ENCODE measurements around the gene CCDC40. TPM values are rescaled to one million over a fixed set of nuclear protein-coding genes. Genes with fewer than 3 reads are reported as not detected.

Gene CCDC40
- total and polyA plus RNA-seq, 2 of the 13 experiments (the other 11 are each of a cell fraction or from before 2014, with no cell fraction given) = 4.1 to 5.5 TPM

- TF ChIP-seq ARID2 (CRISPR knock-in tag; IDR thresholded peaks at IDR 0.05; ENCODE audit: borderline replicate concordance) (peak; percentile 87), NFIC (IDR thresholded peaks at IDR 0.05; ENCODE audit: low read length) (no peak), PHF20 (CRISPR knock-in tag; IDR thresholded peaks at IDR 0.05) (peak; percentile 83), ESRRA (CRISPR knock-in tag; IDR thresholded peaks at IDR 0.05; ENCODE audit: low read depth) (peak; percentile 82), IRF2 (CRISPR knock-in tag; IDR thresholded peaks at IDR 0.05) (peak; percentile 87), NBN (conservative IDR thresholded peaks at IDR 0.05) (no peak), SOX5 (CRISPR knock-in tag; IDR thresholded peaks at IDR 0.05; ENCODE audit: borderline replicate concordance) (peak; percentile 78), NR2C2 (CRISPR knock-in tag; IDR thresholded peaks at IDR 0.05; ENCODE audit: borderline replicate concordance) (peak; percentile 82), TFDP2 (CRISPR knock-in tag; IDR thresholded peaks at IDR 0.05) (peak; percentile 90), ZNF546 (CRISPR knock-in tag; conservative IDR thresholded peaks at IDR 0.05) (peak; percentile 89), ZNF260 (CRISPR knock-in tag; IDR thresholded peaks at IDR 0.05; ENCODE audit: borderline replicate concordance, low read depth) (no peak), CREB1 (IDR thresholded peaks at IDR 0.05) (peak; percentile 92), CREB1 (CRISPR knock-in tag; IDR thresholded peaks at IDR 0.05) (peak; percentile 43; the same call in 1 of the 2 replicates), ZBTB3 (CRISPR knock-in tag; IDR thresholded peaks at IDR 0.05; ENCODE audit: borderline replicate concordance, low read depth) (peak; percentile 90; the same call in 1 of the 2 replicates), ZNF333 (CRISPR knock-in tag; IDR thresholded peaks at IDR 0.05; ENCODE audit: borderline replicate concordance) (0 out of 2 replicates have a peak, but pooled peaks have one; percentile 67), IRX3 (CRISPR knock-in tag; IDR thresholded peaks at IDR 0.05; ENCODE audit: borderline replicate concordance, low read depth) (peak; percentile 91), HMG20B (CRISPR knock-in tag; conservative IDR thresholded peaks at IDR 0.05) (no peak), THAP7 (CRISPR knock-in tag; IDR thresholded peaks at IDR 0.05) (no peak; the same call in 1 of the 2 replicates), ZSCAN5A (CRISPR knock-in tag; IDR thresholded peaks at IDR 0.05; ENCODE audit: borderline replicate concordance) (peak; percentile 73; the same call in 1 of the 2 replicates), AGO2 (optimal IDR thresholded peaks at IDR 0.05; ENCODE audit: low read depth, low read length) (peak; percentile 85), ZNF781 (CRISPR knock-in tag; IDR thresholded peaks at IDR 0.05; ENCODE audit: borderline replicate concordance, not compliant biosample characterization) (peak; percentile 84), SMYD3 (CRISPR knock-in tag; IDR thresholded peaks at IDR 0.05) (peak; percentile 67; the same call in 1 of the 2 replicates)
- TF ChIP-seq, protein P1, sequence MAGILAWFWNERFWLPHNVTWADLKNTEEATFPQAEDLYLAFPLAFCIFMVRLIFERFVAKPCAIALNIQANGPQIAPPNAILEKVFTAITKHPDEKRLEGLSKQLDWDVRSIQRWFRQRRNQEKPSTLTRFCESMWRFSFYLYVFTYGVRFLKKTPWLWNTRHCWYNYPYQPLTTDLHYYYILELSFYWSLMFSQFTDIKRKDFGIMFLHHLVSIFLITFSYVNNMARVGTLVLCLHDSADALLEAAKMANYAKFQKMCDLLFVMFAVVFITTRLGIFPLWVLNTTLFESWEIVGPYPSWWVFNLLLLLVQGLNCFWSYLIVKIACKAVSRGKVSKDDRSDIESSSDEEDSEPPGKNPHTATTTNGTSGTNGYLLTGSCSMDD (CRISPR knock-in tag; IDR thresholded peaks at IDR 0.05) = peak; percentile 63; the same call in 1 of the 2 replicates
- TF ChIP-seq, protein P2, sequence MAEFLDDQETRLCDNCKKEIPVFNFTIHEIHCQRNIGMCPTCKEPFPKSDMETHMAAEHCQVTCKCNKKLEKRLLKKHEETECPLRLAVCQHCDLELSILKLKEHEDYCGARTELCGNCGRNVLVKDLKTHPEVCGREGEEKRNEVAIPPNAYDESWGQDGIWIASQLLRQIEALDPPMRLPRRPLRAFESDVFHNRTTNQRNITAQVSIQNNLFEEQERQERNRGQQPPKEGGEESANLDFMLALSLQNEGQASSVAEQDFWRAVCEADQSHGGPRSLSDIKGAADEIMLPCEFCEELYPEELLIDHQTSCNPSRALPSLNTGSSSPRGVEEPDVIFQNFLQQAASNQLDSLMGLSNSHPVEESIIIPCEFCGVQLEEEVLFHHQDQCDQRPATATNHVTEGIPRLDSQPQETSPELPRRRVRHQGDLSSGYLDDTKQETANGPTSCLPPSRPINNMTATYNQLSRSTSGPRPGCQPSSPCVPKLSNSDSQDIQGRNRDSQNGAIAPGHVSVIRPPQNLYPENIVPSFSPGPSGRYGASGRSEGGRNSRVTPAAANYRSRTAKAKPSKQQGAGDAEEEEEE (CRISPR knock-in tag; IDR thresholded peaks at IDR 0.05; ENCODE audit: borderline replicate concordance) = no peak
Observed at GRCh38 chr17:80147035-80147822, 110.8 kb downstream of the CCDC40 start, which contains the start of gene EIF4A3 (continued).
